ENCODE data around the gene PLEKHH2.

PLEKHH2 gene

DNA sequence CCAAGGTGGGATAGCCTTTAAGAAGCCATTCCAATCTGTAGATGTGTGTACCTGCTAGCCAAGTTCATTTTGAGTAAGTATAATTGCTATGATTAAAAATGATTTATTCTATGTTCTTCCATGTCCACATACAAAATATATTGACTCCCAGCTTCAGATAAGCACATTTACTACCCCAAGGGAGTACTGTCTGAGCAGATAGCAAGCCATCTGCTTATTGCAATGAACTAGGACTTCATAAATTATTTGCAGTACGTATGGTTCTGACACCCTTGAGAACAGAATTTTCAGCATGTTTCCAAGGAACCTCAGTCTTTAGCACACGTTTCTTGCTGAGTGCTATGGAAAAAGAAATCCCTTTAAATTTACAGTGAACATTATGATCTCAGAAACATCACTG lies 173.4 kb downstream of the PLEKHH2 start:
- DNase-seq (ENCODE audit: low spot score) = no peak
- Mint-ChIP-seq H3K27ac (no peak overlapping the region), H3K4me3 (no peak overlapping the region), H3K4me1 (ENCODE audit: low read depth) (peaks cover 4% of the 10 kb centered on the region), H3K36me3 (ENCODE audit: low read depth) (no peaks in the 10 kb centered on the region), H3K27me3 (ENCODE audit: low read depth) (no peaks in the 10 kb centered on the region), H3K9me3 (no peaks in the 10 kb centered on the region)

DNA sequence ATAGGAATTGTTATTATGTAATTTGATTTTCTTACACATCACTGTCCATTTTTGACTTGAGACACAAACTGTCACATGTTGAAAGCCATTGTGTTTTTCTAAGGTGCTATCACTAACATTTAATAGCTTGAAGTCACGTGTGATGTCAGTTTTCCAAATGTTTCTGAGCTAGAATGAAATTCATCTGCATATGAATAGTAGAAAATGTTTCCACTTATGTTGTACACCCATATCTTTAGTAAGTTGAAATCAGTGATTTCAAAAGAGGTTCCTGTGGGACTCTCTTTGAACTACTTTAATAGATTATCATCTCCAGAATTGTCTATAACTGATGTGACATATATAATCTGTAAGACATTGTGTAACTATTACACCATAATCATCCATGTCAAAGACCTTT lies 173.8 kb downstream of the PLEKHH2 start:
- Mint-ChIP-seq H3K9me3 (no peaks in the 10 kb centered on the region), H3K4me1 (ENCODE audit: low read depth) (peaks cover 4% of the 10 kb centered on the region), H3K27ac (no peak overlapping the region), H3K27me3 (ENCODE audit: low read depth) (no peaks in the 10 kb centered on the region), H3K36me3 (ENCODE audit: low read depth) (no peaks in the 10 kb centered on the region), H3K4me3 (no peak overlapping the region)
- DNase-seq (ENCODE audit: low spot score) = no peak

DNA sequence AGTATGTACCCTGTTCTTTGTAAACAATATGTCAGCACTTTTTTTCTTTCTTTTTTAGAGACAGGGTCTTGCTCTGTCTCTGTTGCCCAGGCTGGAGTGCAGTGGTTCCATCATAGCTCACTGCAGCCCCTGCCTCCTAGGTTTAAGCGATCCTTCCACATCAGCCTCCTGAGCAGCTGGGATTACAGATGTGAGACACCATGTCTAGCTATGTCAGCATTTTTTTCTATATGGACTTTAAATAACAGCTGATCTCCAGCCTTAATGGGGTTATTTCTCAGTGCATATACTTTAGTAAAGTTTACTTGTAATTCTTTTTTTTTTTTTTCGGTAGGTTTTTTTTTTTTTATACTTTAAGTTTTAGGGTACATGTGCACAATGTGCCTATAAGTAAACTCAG lies 174.9 kb downstream of the PLEKHH2 start:
- no peaks in the 10 kb centered on the region for H3K27me3 Mint-ChIP-seq (ENCODE audit: low read depth)
- DNase-seq (ENCODE audit: low spot score) = no peak
- peaks cover 4% of the 10 kb centered on the region for H3K9me3 Mint-ChIP-seq
- H3K36me3 Mint-ChIP-seq (ENCODE audit: low read depth) = peaks cover 1% of the 10 kb centered on the region
- H3K27ac Mint-ChIP-seq = no peak overlapping the region
- H3K4me3 Mint-ChIP-seq = no peak overlapping the region
- peaks cover 4% of the 10 kb centered on the region for H3K4me1 Mint-ChIP-seq (ENCODE audit: low read depth)

DNA sequence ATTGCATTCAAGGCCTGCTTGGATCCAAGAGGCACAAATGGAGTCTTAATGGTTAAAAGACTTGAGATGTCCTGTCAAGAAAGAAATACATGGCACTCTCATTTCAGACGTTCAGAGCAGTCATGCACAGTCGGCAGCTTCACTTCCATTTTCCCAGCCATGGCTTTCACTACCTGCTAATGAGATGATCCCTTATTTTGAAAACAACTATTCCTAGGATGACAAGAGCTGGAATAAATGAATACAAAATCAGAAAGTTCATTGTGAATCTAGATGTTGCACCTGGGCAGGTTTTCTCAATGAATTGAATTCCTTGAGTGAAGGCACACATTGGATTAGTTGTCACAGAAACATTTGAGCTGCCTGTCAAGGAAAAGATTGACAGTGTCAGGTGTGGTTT lies 175.9 kb downstream of the PLEKHH2 start:
- Mint-ChIP-seq H3K36me3 (ENCODE audit: low read depth) (peaks cover 1% of the 10 kb centered on the region), H3K9me3 (peaks cover 4% of the 10 kb centered on the region), H3K27me3 (ENCODE audit: low read depth) (no peaks in the 10 kb centered on the region), H3K4me1 (ENCODE audit: low read depth) (peaks cover 4% of the 10 kb centered on the region), H3K4me3 (no peak overlapping the region), H3K27ac (no peak overlapping the region)
- no peak for DNase-seq (ENCODE audit: low spot score)

DNA sequence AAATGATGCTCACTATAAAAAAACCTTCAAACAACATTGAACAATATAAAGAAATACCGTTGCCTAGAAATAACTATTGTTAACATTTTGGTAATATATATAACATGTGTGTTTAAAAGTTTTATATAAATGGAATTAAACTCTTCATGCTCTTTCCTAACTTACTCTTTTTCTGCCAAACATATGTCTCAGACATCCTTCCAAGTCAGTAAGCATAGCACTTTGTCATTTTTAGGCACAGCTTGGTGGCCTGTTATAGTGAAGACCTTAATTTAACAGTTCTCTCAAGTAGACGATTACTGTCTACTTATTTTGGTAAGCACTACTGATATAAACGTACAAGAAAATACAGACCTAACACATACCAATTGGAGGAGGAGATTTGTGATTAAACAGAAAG lies 177.7 kb downstream of the PLEKHH2 start:
- DNase-seq (ENCODE audit: low spot score) = no peak
- peaks cover 4% of the 10 kb centered on the region for H3K9me3 Mint-ChIP-seq
- no peak overlapping the region for H3K27ac Mint-ChIP-seq
- H3K27me3 Mint-ChIP-seq (ENCODE audit: low read depth) = no peaks in the 10 kb centered on the region
- H3K4me3 Mint-ChIP-seq = no peak overlapping the region
- H3K36me3 Mint-ChIP-seq (ENCODE audit: low read depth) = peaks cover 1% of the 10 kb centered on the region
- H3K4me1 Mint-ChIP-seq (ENCODE audit: low read depth) = peaks cover 4% of the 10 kb centered on the region
